GM12878 (cell line): ENCODE measurements around the gene FNTB. TPM values are rescaled to one million over a fixed set of nuclear protein-coding genes. Genes with fewer than 3 reads are reported as not detected.

Experiments
- ATAC-seq: fragments of 200-7000 bp; cut with Tn5 transposase; 3 replicates; pipeline ENCODE4 v1.9.1; 2020; ENCODE audit warnings: mild to moderate bottlenecking, moderate library complexity
- BruUV-seq: library from RNA; stranded (reverse); fragments of 400-500 nt; replicated peaks from 2 replicates; lab custom pipeline; 2021; lab: Mats Ljungman, UMichigan
- CTCF ChIA-PET: fragments of 300-600 bp; sonication (Branson Sonifier 250); formaldehyde crosslinking; extraction: SDS; loops from one replicate; lab custom pipeline; 2021; ENCODE audit warnings: inconsistent platforms; lab: Yijun Ruan, JAX
- POLR2A ChIA-PET: fragments of 350-600 bp; formaldehyde crosslinking; extraction: SDS; loops from one replicate; lab custom pipeline; 2021; ENCODE audit warnings: inconsistent platforms; lab: Charles Lee
- RAD21 ChIA-PET: fragments of 300-600 bp; sonication (Branson Sonifier 250); formaldehyde crosslinking; loops from one replicate; lab custom pipeline; 2023; ENCODE audit warnings: antibody characterized with exemption; ENCODE audit not compliant: unreplicated experiment; lab: Charles Lee
- SMC1A ChIA-PET: fragments of 300-600 bp; sonication (Branson Sonifier 250); formaldehyde crosslinking; loops from one replicate; lab custom pipeline; 2023; ENCODE audit not compliant: unreplicated experiment, uncharacterized antibody; lab: Charles Lee
- DNase-seq: peaks from one replicate; pipeline ENCODE4 v3.0.0-alpha.2; 2011; ENCODE audit warnings: low read depth, low spot score
- FAIRE-seq: peaks from 3 replicates; lab custom pipeline; 2011; peaks lifted over from hg19 to GRCh38; lab: Jason Lieb, UNC
- H2AFZ ChIP-seq: 2 replicates; pipeline ENCODE4 v1.6.0; 2011; ENCODE audit warnings: low read depth, low read length, control low read depth; ENCODE audit not compliant: control insufficient read depth
- H3K27ac ChIP-seq: 2 replicates; pipeline ENCODE4 v1.5.1; 2011; ENCODE audit warnings: control low read depth; ENCODE audit not compliant: control insufficient read depth, insufficient read depth
- H3K27me3 ChIP-seq, 2 experiments: replicated peaks in 1 of 2; 2 replicates each; pipeline versions ENCODE4 v1.6.0 to v1.6.1; 2011; ENCODE audit warnings: low read length in 1 of 2; ENCODE audit not compliant: control insufficient read depth in 2 of 2, insufficient read depth in 2 of 2
- H3K36me3 ChIP-seq, 2 experiments: 2 replicates each; pipeline ENCODE4 v1.5.1; 2011; ENCODE audit warnings: low read length in 1 of 2; ENCODE audit not compliant: control insufficient read depth in 2 of 2, insufficient read depth in 2 of 2
- H3K4me1 ChIP-seq: 2 replicates; pipeline ENCODE4 v1.6.1; 2011; ENCODE audit warnings: mild to moderate bottlenecking, low read length, moderate library complexity, mixed read lengths; ENCODE audit not compliant: control insufficient read depth, insufficient read depth
- H3K4me2 ChIP-seq: 2 replicates; pipeline ENCODE4 v1.6.0; 2011; ENCODE audit warnings: control low read depth; ENCODE audit not compliant: control insufficient read depth, insufficient read depth
- H3K4me3 ChIP-seq: fragments of 200-600 bp; sonication (generic); 2 replicates; pipeline ENCODE4 v1.5.1; 2016
- H3K79me2 ChIP-seq: 2 replicates; pipeline ENCODE4 v1.6.0; 2011; ENCODE audit warnings: low read length; ENCODE audit not compliant: control insufficient read depth, insufficient read depth
- H3K9ac ChIP-seq: 2 replicates; pipeline ENCODE4 v1.8.0; 2011; ENCODE audit warnings: low read length, control low read depth, mixed read lengths; ENCODE audit not compliant: control insufficient read depth, insufficient read depth
- H3K9me3 ChIP-seq: replicated peaks from 3 replicates; pipeline ENCODE4 v1.5.1; 2011; ENCODE audit warnings: mild to moderate bottlenecking, low read length; ENCODE audit not compliant: control insufficient read depth, insufficient read depth
- H4K20me1 ChIP-seq: 2 replicates; pipeline ENCODE4 v1.6.0; 2011; ENCODE audit not compliant: control insufficient read depth, insufficient read depth
- CHD1 ChIP-seq: IDR thresholded peaks from 2 replicates; pipeline ENCODE4 v1.6.1; 2012; ENCODE audit warnings: low read depth, low read length, improper control_type of control experiment
- EZH2 ChIP-seq: IDR thresholded peaks from 2 replicates; pipeline ENCODE4 v1.6.1; 2012; ENCODE audit warnings: low read depth, mild to moderate bottlenecking, control low read depth, inconsistent platforms, low read length, borderline replicate concordance; ENCODE audit not compliant: control insufficient read depth
- HDAC2 ChIP-seq: fragments of 200-600 bp; sonication (generic); IDR thresholded peaks from 2 replicates; pipeline ENCODE4 v1.6.1; 2017
- HDAC6 ChIP-seq: fragments of 200-600 bp; sonication (generic); IDR thresholded peaks from one replicate; pipeline ENCODE4 v1.8.0; 2017; ENCODE audit warnings: antibody characterized with exemption; ENCODE audit not compliant: unreplicated experiment
- JUNB ChIP-seq: IDR thresholded peaks from 2 replicates; pipeline ENCODE4 v1.6.1; 2016; ENCODE audit warnings: antibody characterized with exemption, mild to moderate bottlenecking
- MYC ChIP-seq: IDR thresholded peaks from 2 replicates; pipeline ENCODE4 v1.6.1; 2011; ENCODE audit warnings: mild to moderate bottlenecking, low read length, moderate library complexity, inconsistent platforms; ENCODE audit not compliant: insufficient read depth, insufficient replicate concordance, insufficient read length, severe bottlenecking
- NRF1 ChIP-seq: conservative IDR thresholded peaks from 2 replicates; pipeline ENCODE4 v1.6.1; 2011; ENCODE audit warnings: mild to moderate bottlenecking, low read depth, low read length, improper control_type of control experiment
- POLR2AphosphoS2 ChIP-seq: IDR thresholded peaks from 2 replicates; pipeline ENCODE4 v1.6.1; 2011; ENCODE audit warnings: low read depth, mild to moderate bottlenecking, low read length, improper control_type of control experiment, moderate library complexity
- RBBP5 ChIP-seq: fragments of 200-600 bp; sonication (generic); conservative IDR thresholded peaks from 2 replicates; pipeline ENCODE4 v1.6.1; 2016
- SUZ12 ChIP-seq: fragments of 200-600 bp; sonication (generic); IDR thresholded peaks from one replicate; pipeline ENCODE4 v1.6.1; 2018; ENCODE audit warnings: antibody characterized with exemption, mild to moderate bottlenecking; ENCODE audit not compliant: unreplicated experiment
- ZBED1 ChIP-seq: IDR thresholded peaks from 2 replicates; pipeline ENCODE4 v1.6.1; 2016; ENCODE audit warnings: borderline replicate concordance
- ZZZ3 ChIP-seq: IDR thresholded peaks from 2 replicates; pipeline ENCODE4 v1.6.1; 2011; ENCODE audit warnings: low read depth; ENCODE audit not compliant: control insufficient read depth, insufficient read length
- WGBS: methylation state at CpG from one replicate; pipeline ENCODE4 v1.1.6; 2016; ENCODE audit warnings: low lambda C conversion rate; ENCODE audit not compliant: insufficient replicate concordance, insufficient coverage; ENCODE audit errors: missing lambda C conversion rate; 5-methylcytosine and 5-hydroxymethylcytosine counted together
- in situ Hi-C: fragments of 300-500 bp; cut with MboI; formaldehyde crosslinking; loops from 9 replicates; pipeline ENCODE4 v1.14.3; 2018; ENCODE audit warnings: mixed read lengths
- intact Hi-C: fragments of 100-400 bp; cut with micrococcal nuclease; formaldehyde crosslinking; loops from one replicate; pipeline ENCODE4 v1.14.2; 2022; ENCODE audit not compliant: unreplicated experiment
- polyA plus RNA-seq, 11 experiments: library from polyadenylated mRNA; depleted of rRNA in 4 of 11; unstranded in 6 of 11; stranded (reverse) in 5 of 11; fragments of >200 nt; fragmentation: Nextera tagmentation in 4 of 11; fragmentation: Illumina TruSeq in 1 of 11; extraction: Ambion mirVana in 4 of 11; extraction: Trizol in 1 of 11; gene quantifications; 1 replicate in 1 of 11; 2 replicates in 10 of 11; pipeline versions ENCODE4 v1.2.1 to v1.2.3, GENCODE V29; 2011 to 2016; ENCODE audit warnings: inconsistent platforms in 2 of 11, missing spikeins in 2 of 11, low read depth in 1 of 11
- total RNA-seq, 4 experiments: library from RNA; depleted of rRNA in 3 of 4; stranded (reverse); fragments of >200 nt in 3 of 4; fragmentation: Illumina TruSeq in 1 of 4; extraction: Trizol in 1 of 4; gene quantifications; 2 replicates each; pipeline versions ENCODE4 v1.2.1 to v1.2.3, GENCODE V29; 2013 to 2021
- TF ChIP-seq, protein P1 (sequence below): fragments of 450-650 bp; IDR thresholded peaks from 2 replicates; pipeline ENCODE4 v1.6.1; 2017; ENCODE audit warnings: borderline replicate concordance

FNTB gene
- total and polyA plus RNA-seq, 10 of the 15 experiments (the other 5 are each of a cell fraction or from before 2014, with no cell fraction given): 10.4 to 25.1 (median 16.7) TPM

DNA sequence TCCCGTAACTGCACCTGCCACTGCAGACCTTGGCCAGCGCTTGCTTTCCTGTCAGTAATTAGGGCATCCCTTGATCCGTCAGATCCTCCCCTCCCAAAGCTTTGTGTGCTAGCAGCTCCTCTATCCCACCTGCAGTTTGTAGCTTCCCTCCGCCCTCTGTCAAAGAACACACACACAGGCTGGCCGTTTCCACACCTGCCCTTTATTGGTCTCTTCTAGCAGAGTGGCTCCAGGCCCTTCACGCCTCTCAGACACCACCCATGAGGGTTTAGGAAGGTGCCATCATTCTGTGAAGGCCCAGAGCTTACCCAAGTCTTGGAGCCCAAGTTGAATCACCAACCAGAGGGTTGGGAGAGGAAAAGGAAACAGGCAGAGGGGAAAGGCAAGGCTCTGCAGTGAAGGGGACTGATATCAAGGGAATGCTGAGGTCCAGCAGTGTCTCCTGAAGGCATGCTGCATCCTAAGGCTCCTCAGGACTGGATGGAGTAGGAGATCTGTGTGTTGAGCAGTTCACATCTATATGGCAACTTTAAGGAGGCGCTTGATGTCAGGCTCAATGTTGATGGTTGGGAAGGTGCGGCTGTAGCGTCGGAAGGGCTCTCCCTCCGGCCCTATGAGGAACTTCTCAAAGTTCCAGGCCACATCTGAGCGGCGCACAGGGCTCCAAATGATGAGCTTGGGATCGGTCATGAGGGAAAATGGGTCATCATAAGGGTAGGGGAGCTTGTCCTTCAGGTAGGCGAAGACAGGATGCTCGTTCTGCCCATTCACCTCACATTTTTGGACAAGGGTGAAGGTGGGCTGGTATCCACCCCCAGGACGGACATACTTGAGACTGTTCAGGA is 47.5 kb upstream of the FNTB start:
- no TSS peak for BruUV-seq
- Histone ChIP-seq H3K9me3 (no peaks in the 10 kb centered on the region), H3K4me2 (no peak overlapping the region), H3K4me3 (no peak overlapping the region), H3K36me3 (peaks cover 4 to 5% of the 10 kb centered on the region in 2 experiments), H3K9ac (no peak overlapping the region), H3K79me2 (no peaks in the 10 kb centered on the region), H3K27me3 (no peaks in the 10 kb centered on the region), H4K20me1 (no peaks in the 10 kb centered on the region), H3K4me1 (no peaks in the 10 kb centered on the region), H2AFZ (no peak overlapping the region), H3K27ac (no peak overlapping the region)
- FAIRE-seq (no peak), ATAC-seq (no peak), DNase-seq (no peak)
- RAD21 ChIA-PET: interaction anchor here (0.9 to 1.6 kb wide), 3 partner anchors 12 to 116 kb away, joined by 3 to 5 read pairs (median 4); no protein-coding TSS in a partner anchor
- SMC1A ChIA-PET: interaction anchor here (0.7 to 0.8 kb wide), 2 partner anchors 13 to 20 kb away, joined by 3 to 4 read pairs; no protein-coding TSS in a partner anchor
- CTCF ChIA-PET: interaction anchor here (0.6 to 1.0 kb wide), 3 partner anchors 22 to 28 kb away, joined by 3 to 5 read pairs (median 3); partner anchors contain the start of gene CHURC1
- in situ Hi-C loops (no loop called here), intact Hi-C loops (no loop called here)
- POLR2A ChIA-PET: interaction anchor here (0.5 to 0.7 kb wide), 2 partner anchors 11 to 49 kb away, joined by 3 read pairs; no protein-coding TSS in a partner anchor
- WGBS: 95% methylated on average over 17 of the region's 17 CpGs
- TF ChIP-seq ZBED1: no peak
- TF ChIP-seq EZH2: no peak
- TF ChIP-seq HDAC2: no peak
- no peak for TF ChIP-seq JUNB
- no peak for TF ChIP-seq RBBP5
- TF ChIP-seq POLR2AphosphoS2: no peak
- TF ChIP-seq MYC: no peak
- no peak for TF ChIP-seq CHD1
- no peak for TF ChIP-seq SUZ12
- TF ChIP-seq, protein P1, sequence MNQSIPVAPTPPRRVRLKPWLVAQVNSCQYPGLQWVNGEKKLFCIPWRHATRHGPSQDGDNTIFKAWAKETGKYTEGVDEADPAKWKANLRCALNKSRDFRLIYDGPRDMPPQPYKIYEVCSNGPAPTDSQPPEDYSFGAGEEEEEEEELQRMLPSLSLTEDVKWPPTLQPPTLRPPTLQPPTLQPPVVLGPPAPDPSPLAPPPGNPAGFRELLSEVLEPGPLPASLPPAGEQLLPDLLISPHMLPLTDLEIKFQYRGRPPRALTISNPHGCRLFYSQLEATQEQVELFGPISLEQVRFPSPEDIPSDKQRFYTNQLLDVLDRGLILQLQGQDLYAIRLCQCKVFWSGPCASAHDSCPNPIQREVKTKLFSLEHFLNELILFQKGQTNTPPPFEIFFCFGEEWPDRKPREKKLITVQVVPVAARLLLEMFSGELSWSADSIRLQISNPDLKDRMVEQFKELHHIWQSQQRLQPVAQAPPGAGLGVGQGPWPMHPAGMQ: no peak
- no peak for TF ChIP-seq HDAC6
- no peak for TF ChIP-seq ZZZ3
- no peak for TF ChIP-seq NRF1
